ENCODE data around the gene OXGR1. TPM values are rescaled to one million over a fixed set of nuclear protein-coding genes. Genes with fewer than 3 reads are reported as not detected.

Gene OXGR1
- total RNA-seq, 1 experiment from 2014 or later, result not detected

DNA sequence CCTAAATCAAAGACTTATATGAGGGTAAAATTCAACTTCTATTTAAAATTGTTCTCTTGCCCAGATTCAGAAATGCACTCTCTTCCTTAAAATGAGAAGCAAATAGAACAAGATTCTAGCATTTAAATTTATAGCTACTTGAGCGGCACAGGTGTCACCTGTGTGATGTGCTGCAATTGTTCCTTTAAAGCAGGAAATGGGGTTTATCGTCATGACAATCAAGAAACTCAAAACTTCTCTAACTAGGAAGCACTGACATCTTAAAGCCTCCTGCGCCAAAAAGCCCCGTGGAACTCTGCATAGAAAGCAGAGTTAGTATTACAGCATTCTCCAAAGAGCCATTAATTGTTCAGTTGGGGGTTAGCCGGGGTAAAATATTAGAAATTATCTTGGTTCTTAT, 2.6 kb upstream of the OXGR1 start:
- Mint-ChIP-seq H3K36me3 (ENCODE audit: insufficient read depth in 1 of 3, low read depth in 3 of 3) (0 out of 7 replicates have a peak, but pooled peaks cover 0 to under 1% (median 0%) of the 10 kb centered on the region in 3 experiments), H3K27ac (no peak overlapping the region), H3K9me3 (no peaks in the 10 kb centered on the region; a peak in 1 of 5 replicates), H3K27me3 (ENCODE audit: low read depth) (peaks cover 100% of the 10 kb centered on the region), H3K4me1 (peaks cover 11 to 29% of the 10 kb centered on the region in 2 experiments), H3K4me3 (no peak overlapping the region)
- H2BK15ac ChIP-seq (ENCODE audit: low read depth, low read length), result no peak overlapping the region
- no peaks in the 10 kb centered on the region for H3K9me3 ChIP-seq (ENCODE audit: control insufficient read depth, low read depth, low read length)
- no peak overlapping the region for H3K18ac ChIP-seq (ENCODE audit: insufficient read length, low read depth, low read length)
- no peak overlapping the region for H2BK5ac ChIP-seq (ENCODE audit: insufficient read length, low read length)
- no peak overlapping the region for H3K56ac ChIP-seq (ENCODE audit: insufficient read length, low read depth, low read length)
- H2AFZ ChIP-seq (ENCODE audit: low read length), result no peak overlapping the region
- no peak overlapping the region for H2BK20ac ChIP-seq (ENCODE audit: low read depth, low read length, poor library complexity, severe bottlenecking)
- no peak overlapping the region for H3K14ac ChIP-seq (ENCODE audit: insufficient read depth, low read length)
- no peak overlapping the region for H2AK5ac ChIP-seq (ENCODE audit: insufficient read length, low read length)
- H3K79me2 ChIP-seq (ENCODE audit: insufficient read depth, low read length), result no peaks in the 10 kb centered on the region
- no peak overlapping the region for H4K5ac ChIP-seq (ENCODE audit: insufficient read length, low read depth, low read length)
- H3K27me3 ChIP-seq (ENCODE audit: insufficient read depth, low read length), result peaks cover 63% of the 10 kb centered on the region
- peaks cover 9% of the 10 kb centered on the region for H3K23me2 ChIP-seq (ENCODE audit: insufficient read length, low read depth, low read length, poor library complexity, severe bottlenecking)
- WGBS (ENCODE audit: extremely low coverage, insufficient read length, low lambda C conversion rate), result no CpG with 5 or more reads among the region's 5 CpGs
- no peak overlapping the region for H3K27ac ChIP-seq (ENCODE audit: insufficient read length, low read depth, low read length)
- 0 out of 2 replicates have a peak, but pooled peaks cover 2% of the 10 kb centered on the region for H3K4me1 ChIP-seq (ENCODE audit: insufficient read depth, low read length)
- H3K4me2 ChIP-seq (ENCODE audit: insufficient read depth, insufficient read length, low read length), result no peak overlapping the region
- H2BK120ac ChIP-seq (ENCODE audit: low read depth, low read length, poor library complexity, severe bottlenecking), result no peak overlapping the region
- TF ChIP-seq, protein P1, sequence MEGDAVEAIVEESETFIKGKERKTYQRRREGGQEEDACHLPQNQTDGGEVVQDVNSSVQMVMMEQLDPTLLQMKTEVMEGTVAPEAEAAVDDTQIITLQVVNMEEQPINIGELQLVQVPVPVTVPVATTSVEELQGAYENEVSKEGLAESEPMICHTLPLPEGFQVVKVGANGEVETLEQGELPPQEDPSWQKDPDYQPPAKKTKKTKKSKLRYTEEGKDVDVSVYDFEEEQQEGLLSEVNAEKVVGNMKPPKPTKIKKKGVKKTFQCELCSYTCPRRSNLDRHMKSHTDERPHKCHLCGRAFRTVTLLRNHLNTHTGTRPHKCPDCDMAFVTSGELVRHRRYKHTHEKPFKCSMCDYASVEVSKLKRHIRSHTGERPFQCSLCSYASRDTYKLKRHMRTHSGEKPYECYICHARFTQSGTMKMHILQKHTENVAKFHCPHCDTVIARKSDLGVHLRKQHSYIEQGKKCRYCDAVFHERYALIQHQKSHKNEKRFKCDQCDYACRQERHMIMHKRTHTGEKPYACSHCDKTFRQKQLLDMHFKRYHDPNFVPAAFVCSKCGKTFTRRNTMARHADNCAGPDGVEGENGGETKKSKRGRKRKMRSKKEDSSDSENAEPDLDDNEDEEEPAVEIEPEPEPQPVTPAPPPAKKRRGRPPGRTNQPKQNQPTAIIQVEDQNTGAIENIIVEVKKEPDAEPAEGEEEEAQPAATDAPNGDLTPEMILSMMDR (conservative IDR thresholded peaks at IDR 0.05), result no peak
- H3T11ph ChIP-seq (ENCODE audit: low read length), result no peak overlapping the region
- no peak overlapping the region for H4K91ac ChIP-seq (ENCODE audit: insufficient read length, low read depth, low read length)
- no peak for DNase-seq
- H4K8ac ChIP-seq (replicated peaks; ENCODE audit: insufficient read length, low read depth, low read length), result no peak overlapping the region
- no peak overlapping the region for H3K23ac ChIP-seq (ENCODE audit: insufficient read length, low read depth, low read length)
- no peak overlapping the region for H3K9ac ChIP-seq (ENCODE audit: extremely low read depth, insufficient read length, low read length)
- H4K20me1 ChIP-seq (ENCODE audit: control insufficient read depth, insufficient read depth, insufficient read length), result peaks cover 3% of the 10 kb centered on the region
- H3K79me1 ChIP-seq (ENCODE audit: insufficient read depth, low read depth, low read length, poor library complexity, severe bottlenecking), result no peaks in the 10 kb centered on the region
- H3K4ac ChIP-seq (ENCODE audit: low read depth, low read length), result no peak overlapping the region
- H2BK12ac ChIP-seq (ENCODE audit: insufficient read length, low read depth, low read length), result no peak overlapping the region

All from H9 (cell line).